ENCODE results near the gene MYO16.

The MYO16 gene

DNA sequence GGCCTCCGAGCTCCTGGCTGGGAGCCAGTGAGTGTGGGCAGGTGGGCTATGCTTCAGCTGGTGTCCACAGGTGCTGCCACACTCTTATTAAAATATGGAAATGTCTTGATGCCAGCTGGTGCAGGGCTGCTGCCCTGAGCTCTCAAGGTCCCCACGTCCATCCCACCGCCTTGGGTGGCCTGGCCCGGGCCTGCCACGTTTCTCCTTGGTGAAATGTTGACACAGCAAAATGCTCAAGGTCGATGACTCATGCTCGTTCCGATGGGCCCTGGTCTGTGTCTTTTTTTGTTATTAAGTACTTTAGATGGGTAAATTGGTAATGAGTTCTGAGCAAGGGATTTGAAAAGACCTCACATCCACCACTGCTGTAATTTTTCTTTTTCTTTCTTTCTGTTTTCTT is 524.7 kb downstream of the MYO16 start:
- DNase-seq (ENCODE audit: low spot score): no peak

DNA sequence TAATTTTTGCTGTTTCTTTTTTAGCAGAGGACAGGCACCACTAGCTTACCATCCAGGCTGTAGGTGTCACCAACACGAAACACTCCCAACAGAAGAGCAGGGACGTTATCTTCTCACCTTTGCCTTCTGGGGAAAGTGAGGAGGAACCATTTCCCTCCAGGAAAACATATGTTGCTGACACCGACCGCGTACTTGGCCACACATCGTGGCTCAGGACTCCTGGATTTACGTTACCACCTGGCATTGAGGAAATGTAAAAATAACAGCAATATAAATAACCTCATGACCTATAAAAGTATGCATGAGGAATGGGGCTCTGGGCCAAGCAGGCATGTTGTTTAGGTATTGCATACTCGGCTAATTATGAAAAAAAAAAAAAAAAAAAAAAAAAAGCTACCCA is 525.1 kb downstream of the MYO16 start:
- no peak for DNase-seq (ENCODE audit: low spot score)

DNA sequence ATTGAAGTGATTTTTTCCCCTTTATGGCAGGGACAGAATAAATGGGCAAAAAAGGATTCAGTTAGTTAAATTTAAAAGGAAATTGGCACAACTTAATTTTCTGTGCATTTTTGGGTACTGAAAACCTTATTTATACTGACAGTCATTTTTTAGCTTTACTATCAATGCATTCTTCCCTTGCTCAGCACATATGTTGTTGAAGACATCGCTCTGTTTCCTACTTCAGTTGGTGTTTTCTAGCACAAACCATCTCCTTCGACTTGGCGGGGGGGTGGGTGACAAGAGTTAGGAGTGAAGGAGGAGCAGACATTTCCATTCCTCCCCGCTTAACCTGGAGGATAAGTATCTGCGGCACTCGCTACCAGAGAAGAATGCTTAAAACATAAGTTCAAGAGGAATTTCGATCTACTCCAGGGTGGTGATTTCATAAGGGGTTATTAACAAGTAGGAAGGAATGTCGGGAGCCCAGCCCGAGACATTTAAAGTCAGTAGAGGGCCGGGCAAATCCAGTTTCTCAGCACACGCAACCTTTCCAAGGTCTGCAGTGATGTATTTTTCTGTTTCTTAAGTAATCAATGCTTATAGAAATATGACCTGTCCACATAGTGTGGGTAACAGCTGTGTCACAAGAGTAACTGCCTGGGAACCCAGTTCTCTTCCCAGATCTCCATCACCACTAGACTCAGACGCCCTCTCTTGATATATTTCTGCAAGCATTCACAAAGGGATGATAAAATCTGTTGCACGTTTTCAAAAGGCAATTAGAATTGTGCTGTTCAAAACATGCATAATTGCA is 525.8 kb downstream of the MYO16 start:
- no peak for DNase-seq (ENCODE audit: low spot score)

DNA sequence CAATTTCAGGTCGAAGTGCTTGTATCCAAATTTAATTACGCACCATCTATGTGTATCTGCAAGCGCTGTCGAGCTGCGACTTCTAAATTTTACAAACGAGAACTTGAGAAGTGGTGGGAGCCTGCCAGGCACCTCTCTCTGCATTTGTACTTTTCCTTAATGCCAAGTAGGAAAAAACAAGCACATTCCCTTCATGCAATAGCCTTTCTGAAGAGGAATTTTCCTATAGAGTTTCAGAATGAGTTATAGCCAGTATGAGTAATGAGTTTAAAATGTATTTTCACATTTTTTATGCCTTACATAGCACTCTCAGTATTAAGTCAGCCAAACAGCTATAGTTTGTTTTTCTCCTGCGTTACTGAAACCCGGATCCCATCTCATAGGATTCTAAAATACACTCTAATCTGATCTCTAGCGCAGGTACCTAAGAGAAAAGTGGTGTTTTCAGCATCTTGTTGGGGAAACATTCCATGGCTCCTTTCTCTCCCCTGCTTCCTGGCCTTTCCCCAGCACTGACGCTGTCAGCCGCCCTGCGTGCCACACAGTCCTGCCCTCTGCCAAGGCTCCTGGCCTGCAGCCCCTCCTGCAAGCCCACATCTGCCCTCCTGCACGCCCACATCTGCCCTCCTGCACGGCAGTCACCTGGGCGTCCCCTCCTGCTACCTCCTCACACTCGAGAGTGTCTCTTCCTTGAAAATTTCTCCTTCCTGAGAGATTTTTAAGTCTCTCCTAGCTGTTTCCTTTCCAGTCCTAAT is 526.9 kb downstream of the MYO16 start:
- no peak for DNase-seq (ENCODE audit: low spot score)

DNA sequence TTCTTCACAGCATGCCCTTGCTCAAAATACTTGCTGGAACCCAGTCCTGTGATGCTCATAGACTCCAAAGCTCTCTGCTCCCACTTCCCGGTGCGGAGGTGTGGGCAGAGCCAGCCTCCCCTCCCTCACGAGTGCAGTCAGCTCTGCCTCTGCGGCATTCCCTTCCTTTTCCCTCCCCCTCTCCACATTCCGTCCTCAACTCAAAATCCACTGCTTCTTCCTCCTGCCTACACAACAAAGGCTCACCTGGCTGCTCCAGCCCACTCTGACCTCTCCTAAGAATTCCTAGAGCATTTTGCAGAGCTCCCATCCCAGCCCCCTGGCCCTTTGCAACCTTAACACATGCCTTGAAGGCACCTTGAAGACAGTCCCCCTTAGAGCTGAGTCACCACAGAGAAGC is 527.9 kb downstream of the MYO16 start:
- no peak for DNase-seq (ENCODE audit: low spot score)

DNA sequence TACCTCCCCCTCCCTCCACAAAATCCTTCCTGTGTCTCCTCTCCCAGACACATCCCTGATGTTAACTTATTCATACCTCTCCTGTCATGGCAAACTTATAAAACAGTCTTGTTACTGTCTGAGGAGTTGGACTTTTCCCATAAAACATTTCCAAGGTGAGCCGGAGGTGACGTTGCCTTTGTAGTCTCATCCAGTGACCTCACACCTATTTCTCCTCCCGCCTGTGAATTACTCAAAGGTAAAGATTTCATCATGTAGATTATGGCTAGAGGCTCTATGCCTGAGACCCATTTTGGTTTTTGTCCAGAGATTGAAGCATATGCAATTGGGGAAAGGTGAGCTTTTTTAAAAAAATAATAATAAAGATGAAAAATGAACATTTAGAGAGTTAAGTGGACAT is 529.0 kb downstream of the MYO16 start:
- no peak for DNase-seq (ENCODE audit: low spot score)

DNA sequence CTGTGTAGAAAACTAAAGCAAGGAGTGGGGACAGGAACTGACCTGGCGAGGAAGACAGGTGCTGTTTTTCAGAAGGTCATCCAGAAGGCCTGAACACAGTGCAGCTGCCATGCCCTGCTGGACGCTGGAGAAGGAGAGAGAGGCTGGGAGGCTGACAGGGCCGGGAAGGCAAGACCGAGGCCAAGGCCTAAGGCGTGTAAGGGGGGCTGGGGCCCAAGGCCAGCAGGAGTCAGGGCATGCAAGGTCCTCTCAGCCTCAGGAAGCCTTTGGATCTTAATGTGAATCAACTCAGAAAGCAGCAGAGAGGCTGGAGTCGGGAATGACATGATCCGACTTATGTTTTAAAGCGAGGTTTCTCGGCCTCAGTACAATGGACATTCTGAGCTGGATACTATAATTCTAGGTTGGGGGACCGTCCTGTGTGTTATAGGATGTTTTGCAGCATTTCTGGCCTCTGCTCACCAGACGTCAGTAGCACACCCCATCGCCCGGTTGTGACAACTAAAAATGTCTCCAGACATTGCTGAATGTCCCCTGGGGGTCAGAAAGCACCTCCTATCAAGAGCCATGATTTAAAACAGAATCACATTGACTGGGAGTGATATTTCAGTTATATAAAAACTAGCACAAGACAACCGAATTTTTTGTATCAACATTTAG is 530.4 kb downstream of the MYO16 start:
- no peak for DNase-seq (ENCODE audit: low spot score)

DNA sequence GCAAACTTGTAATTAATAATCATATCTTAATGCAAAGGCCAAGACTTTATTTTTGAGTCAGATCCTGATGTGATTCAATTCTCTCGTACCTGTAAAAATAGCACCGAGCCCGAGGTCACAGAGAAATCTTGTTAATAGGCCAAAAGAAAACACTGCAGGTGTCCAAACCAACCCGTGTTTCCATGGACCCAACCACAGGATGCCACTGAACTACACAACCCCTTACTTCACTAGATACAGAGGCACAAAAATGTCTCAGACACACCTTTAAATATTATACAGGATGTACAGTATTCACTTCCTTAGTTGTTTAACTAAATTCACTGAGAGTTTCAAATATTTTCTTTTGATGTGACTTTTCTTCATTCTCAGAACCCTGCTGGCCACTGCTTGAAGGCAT is 530.9 kb downstream of the MYO16 start:
- DNase-seq (ENCODE audit: low spot score): no peak

DNA sequence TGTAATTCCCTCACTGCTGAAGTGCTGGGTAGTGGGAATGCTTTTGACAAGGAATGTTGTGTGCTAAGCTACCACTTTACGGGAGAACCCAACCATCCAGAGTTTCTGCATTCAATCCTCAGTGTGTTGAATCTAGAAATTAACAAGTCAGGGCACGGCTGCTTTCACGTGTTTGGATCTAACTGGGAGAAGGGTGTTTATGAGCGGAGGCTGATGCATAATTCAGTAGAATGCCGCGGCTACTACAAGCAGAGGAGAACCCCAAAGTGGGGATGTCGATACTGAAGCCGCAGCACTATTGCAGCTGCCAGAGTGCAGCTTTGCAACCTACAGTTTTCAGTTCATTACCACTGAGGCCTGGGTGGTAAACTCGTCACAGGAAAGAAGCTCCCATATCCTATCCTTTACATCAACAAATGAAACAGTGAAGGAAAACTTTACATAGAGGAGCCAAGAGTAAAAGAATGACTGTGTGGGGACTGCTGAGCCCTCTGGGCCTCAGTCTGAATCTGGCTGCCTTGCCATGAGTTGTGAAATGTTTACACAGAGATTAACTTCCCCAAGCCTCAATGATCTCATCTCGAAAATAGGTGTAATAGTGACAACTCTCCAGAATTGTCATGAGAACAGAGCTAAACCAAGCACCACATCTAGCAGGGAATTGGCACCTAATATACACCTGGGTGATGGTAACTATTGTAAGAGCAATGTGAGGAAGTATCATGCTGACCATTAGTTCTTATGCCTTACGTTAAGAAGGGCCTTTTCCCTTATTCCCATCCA is 531.7 kb downstream of the MYO16 start:
- no peak for DNase-seq (ENCODE audit: low spot score)

DNA sequence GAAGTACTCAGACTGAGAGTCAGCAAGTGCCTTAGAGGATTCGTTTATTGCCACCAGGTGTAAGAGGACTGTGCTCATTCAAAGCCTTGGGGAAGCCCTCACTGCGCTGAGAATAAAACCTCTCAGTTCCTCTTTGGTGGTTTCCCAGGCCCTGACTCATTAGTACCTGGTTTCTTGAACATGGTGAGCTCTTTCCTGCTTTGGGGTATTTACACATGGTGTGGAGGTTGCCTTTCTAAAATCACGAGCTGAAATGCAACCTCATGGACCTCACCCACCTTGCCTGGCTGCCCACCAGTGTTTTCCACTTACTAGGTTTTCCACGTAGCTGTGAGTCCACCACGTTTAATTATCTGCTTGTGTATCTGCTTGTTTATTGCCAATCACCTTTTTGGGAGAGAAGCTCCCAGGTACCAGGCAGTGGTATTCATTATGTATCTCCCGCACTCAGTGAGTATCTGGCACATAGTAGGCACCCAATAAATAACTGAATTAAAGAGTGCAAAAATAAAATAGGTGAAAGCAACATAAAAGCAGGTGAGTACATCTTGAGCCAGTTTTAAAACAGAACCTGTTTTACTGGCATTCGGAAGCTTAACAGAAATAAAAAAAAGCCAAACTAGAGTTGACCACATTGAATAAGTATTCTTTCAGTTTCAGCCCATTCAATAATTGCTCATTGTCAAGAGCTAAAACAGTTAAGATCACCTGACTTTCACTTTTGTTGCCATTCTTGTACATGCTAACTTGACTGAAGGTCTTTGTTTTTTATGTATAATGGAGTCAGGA is 533.0 kb downstream of the MYO16 start:
- DNase-seq (ENCODE audit: low spot score): no peak

DNA sequence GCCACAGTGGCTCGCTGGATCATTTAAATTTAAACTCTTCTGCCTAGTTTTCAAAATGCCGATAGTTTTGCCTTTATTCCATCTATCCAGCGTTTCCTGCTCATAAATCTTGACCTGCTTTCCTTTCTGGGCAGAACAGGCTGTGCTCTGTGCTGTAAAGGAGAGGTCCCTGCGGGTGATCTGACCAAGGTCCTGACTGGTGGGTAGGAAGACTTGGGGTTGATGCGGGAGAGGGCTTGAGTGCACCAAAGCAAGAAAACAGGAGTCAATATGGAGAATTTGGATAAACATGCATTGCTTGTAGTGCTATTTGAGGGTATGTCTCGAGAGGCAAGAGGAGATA is 533.6 kb downstream of the MYO16 start:
- DNase-seq (ENCODE audit: low spot score): no peak

DNA sequence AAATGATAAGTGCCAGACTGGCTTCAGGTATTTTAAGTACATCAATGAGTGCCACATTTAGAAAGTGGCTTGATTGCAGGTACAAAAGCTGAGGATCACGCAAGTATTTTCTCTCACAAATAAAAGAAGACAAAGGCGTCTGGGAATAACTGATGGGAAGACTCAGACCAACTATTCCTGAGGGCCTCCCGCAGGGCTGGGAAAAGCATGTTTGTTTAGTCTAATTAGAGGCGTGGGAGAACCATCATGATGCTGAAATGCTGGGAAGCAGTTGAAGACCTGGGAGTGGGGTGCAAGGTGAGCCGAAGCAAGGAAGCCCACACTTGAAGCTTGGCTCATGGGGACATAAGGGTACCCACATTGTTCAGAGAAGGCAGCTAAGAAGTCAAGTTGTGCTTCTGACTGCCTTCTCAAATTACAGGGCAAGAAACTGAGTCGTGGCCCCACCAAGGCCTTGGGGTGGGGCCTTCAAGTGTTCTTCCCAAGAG is 536.0 kb downstream of the MYO16 start:
- DNase-seq (ENCODE audit: low spot score): no peak

DNA sequence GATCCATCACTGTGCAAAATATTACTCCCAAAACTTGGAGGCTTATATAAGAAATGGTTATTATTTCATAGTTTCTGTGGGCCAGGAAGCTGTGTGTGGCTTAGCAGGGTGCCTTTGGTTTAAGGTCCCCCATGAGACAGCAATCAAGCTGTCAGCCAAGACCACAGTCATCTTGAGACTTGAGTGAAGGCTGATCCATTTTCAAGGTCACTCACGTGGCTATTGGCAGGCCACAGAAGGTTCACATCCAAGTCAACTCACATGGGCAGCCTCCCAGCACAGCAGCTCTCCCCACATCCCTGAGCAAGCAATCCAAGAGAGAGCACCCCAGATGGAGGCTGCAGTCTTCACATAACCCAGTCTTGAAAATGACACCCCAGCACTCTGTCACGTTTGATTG is 537.4 kb downstream of the MYO16 start:
- DNase-seq (ENCODE audit: low spot score): no peak

DNA sequence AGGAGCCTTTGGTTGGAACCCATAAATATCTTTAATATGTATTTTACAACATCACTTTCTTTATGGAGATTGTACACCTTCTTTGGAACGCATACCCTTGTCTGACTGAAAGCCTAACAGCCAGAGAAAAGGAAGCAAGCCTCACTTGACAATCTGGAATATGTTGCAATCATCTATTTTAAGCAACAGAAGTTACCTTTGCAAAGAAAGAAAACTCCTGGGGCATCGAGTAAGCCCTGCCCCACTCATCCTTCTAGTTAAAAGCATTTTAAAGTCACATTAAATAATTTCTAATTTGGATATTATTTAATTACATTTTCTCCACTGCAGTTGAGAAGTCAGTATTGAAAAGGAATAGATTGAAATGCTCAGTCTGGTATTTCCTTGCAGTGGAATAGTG is 542.7 kb downstream of the MYO16 start:
- DNase-seq (ENCODE audit: low spot score): no peak

DNA sequence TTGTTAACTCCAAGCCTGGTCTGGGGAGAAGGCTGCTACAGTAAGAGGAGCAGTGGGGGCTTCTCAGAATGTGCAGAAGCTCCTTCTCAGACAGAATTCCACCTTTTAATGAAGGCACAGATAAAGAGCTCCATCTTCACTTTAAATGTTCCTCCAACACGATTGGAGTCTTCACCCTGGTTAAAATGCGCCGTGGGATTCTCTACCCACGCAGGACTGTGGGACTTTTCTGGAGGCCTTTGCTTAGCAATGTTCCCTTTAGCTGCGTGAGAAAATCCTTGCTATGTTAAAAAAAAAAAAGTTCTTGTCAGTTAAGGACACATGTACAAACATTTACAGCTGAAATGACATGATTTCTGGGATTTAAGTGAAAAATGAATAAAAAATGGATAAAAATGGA is 546.3 kb downstream of the MYO16 start:
- DNase-seq (ENCODE audit: low spot score): no peak

DNA sequence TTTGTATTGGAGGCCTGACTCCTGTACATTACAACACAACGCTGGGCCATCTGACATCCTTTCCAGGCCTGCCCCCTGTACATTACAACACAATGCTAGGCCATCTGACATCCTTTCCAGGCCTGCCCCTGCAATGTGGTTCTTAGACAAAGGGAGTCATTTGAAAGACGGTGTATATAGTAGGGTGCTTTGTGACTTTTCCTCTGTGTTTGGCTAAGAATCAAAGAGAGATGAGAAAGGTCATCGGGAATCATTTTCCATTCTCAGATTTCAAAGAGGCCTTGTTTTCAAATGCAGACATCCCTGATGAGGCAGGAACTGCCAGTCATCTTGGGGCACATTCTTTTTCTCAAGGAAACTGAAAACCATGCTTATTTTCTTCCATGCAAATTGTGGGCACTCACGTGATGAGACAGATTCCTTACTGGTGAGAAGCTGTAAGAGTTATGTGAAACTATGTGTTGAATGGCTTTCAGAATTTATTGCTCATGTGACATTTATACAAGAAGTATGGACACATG is 551.6 kb downstream of the MYO16 start:
- no peak for DNase-seq (ENCODE audit: low spot score)

DNA sequence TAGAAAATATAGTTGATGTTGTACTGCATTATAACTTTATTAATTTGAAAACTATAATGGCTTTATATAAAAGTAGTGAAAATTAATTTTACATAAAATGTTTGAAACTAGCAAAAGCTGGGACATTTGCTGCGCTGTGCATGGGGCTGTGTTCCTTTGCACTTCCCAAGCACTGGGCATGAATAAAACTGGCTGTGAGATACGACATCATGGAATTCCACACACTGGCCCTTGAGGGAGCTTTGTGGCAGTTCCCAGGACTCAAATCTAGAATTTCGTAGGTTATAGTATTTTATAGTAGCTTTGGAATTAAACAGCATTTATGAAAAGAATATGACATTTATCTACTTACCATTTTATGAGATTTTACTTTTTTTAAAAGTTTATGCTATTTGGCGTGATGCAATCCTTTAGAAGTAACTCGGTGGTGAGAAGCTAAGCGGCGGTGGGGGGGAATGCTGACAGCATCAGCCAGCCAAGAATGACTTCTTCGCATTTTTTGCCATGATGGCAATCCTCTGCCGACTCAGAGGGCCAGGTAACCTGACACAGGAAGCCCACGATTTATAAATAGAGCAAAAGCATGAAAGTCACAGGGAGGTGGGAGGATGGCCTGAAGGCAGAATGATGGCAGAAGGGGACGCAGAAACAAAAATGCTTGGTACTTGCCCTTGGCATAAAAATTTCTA is 553.5 kb downstream of the MYO16 start:
- no peak for DNase-seq (ENCODE audit: low spot score)

DNA sequence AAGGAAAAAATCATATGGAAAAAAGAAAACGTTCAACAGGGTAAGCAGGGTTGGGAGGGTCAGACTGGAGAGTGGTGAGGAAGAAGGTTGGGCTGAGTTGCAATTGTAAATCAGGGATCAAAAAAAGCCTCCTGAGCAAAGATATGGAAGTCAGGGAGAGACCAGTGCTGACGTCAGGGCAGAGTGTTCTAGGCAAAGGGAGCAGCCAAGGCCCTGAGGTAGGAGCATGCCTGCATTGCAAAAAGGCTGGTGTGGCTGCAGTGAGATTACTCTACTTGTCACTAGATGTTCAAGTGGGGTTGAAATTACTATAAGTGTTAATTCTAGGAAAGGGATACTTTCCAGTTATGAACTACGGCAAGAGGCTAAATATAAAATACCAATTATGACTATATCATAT is 562.0 kb downstream of the MYO16 start:
- DNase-seq (ENCODE audit: low spot score): no peak

DNA sequence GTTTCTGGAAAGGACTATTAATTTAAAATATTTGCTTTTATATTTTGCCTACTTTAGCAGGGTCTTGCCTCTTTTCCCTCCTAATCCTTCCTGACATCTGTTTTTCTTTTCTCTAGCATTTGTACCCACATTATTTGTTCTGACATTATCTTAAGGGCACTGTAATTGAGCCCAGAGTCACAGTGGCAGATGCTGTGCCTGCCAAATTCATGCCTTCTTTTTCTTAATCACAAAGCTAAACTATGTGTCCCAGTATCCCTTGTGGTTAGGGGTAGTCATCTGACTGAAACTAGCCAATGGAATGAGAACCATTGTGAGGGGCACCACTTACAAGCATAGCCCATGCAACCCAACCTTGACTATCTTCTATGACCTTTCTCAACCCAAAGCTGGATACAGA is 562.9 kb downstream of the MYO16 start:
- DNase-seq (ENCODE audit: low spot score): no peak

DNA sequence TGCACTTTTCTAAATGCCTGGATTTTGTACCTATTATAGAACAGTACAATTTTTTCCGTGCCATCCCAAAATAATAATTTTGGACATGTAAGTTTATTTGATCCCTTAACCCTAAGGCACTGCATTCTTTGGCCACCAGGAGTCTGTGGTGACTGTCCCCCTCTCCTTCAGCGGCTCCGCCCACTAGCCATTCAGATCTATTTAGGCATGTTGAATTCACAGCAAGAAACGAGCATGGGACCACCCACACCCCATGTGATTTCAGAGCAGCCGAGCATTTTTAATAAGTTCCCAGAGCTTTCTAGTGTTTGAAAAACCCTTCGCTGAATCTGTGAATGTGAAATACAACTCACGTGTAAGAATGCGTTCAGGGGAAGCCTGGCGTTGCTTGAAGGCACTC is 567.5 kb downstream of the MYO16 start:
- DNase-seq (ENCODE audit: low spot score): no peak

DNA sequence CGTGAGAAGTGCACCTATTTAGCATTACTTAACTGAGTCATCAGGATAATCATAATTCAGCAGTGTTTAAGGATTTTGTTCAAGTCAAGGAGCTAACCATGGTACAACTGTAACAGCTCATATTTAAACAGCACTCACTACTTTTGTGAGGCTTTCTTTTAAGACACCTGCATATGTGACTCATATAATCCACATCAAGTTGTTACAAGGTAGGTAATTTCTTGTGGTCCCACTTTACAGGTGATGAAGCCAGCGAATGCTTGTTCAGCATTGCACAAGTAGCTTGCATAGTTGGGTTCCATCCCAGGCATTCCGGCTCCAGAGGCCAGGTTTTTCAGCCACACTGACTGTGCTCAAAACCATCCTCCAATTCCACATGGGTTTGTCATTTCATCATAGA is 569.2 kb downstream of the MYO16 start:
- DNase-seq (ENCODE audit: low spot score): no peak

Measured in left forelimb (tissue), 1 donor.